SU-DHL-6 (cell line): Measurements from ENCODE around the gene NRIP3.

Experiments
- H2AFZ ChIP-seq: fragments of 200-600 bp; sonication (generic); 2 replicates; pipeline ENCODE4 v1.6.1; 2014; ENCODE audit warnings: low read depth, mild to moderate bottlenecking, moderate library complexity, mixed read lengths, antibody characterized with exemption, low read length; ENCODE audit not compliant: severe bottlenecking
- H3F3A ChIP-seq: fragments of 200-600 bp; shearing (Covaris generic); 2 replicates; pipeline ENCODE4 v1.6.0; 2016; ENCODE audit warnings: antibody characterized with exemption, mild to moderate bottlenecking; ENCODE audit not compliant: insufficient read depth
- H3K27ac ChIP-seq: fragments of 200-600 bp; sonication (generic); 2 replicates; pipeline ENCODE4 v1.5.1; 2016; ENCODE audit warnings: low read depth, mild to moderate bottlenecking, low read length, moderate library complexity, mixed read lengths
- H3K27me3 ChIP-seq: fragments of 200-600 bp; sonication (generic), shearing (Covaris generic); 2 replicates; pipeline ENCODE4 v1.6.0; 2014; ENCODE audit warnings: mild to moderate bottlenecking, low read length
- H3K36me3 ChIP-seq: fragments of 200-600 bp; sonication (generic); 2 replicates; pipeline ENCODE4 v1.6.1; 2014; ENCODE audit warnings: mild to moderate bottlenecking, low read length, mixed read lengths
- H3K4me2 ChIP-seq: fragments of 300-600, 200-600 bp; shearing (Covaris generic), sonication (generic); 2 replicates; pipeline ENCODE4 v1.6.0; 2014; ENCODE audit warnings: low read length, low read depth, mild to moderate bottlenecking; ENCODE audit not compliant: poor library complexity, severe bottlenecking
- H3K4me3 ChIP-seq: fragments of 200-600 bp; sonication (generic); 2 replicates; pipeline ENCODE4 v1.5.1; 2014; ENCODE audit warnings: antibody characterized with exemption, low read length, mild to moderate bottlenecking, mixed read lengths; ENCODE audit not compliant: insufficient read depth, poor library complexity, severe bottlenecking
- H3K79me2 ChIP-seq: fragments of 200-600 bp; sonication (generic); 2 replicates; pipeline ENCODE4 v1.6.1; 2014; ENCODE audit warnings: mild to moderate bottlenecking, low read length, moderate library complexity; ENCODE audit not compliant: insufficient read depth
- H3K9ac ChIP-seq: fragments of 200-600 bp; sonication (generic); 2 replicates; pipeline ENCODE4 v1.7.0; 2014; ENCODE audit warnings: mild to moderate bottlenecking, low read length
- H3K9me2 ChIP-seq: fragments of 200-600 bp; sonication (generic); replicated peaks from 2 replicates; pipeline ENCODE4 v1.6.1; 2014; ENCODE audit warnings: low read length; ENCODE audit not compliant: insufficient read depth
- H3K9me3 ChIP-seq: fragments of 200-600 bp; sonication (generic); 2 replicates; pipeline ENCODE4 v1.6.1; 2014; ENCODE audit warnings: low read length, mixed read lengths; ENCODE audit not compliant: insufficient read depth
- H4K20me1 ChIP-seq: fragments of 200-600 bp; sonication (generic); 2 replicates; pipeline ENCODE4 v1.6.1; 2014; ENCODE audit warnings: low read depth, mild to moderate bottlenecking, antibody characterized with exemption, low read length, moderate library complexity, mixed read lengths
- CTCF ChIP-seq: fragments of 200-600 bp; sonication (generic); IDR thresholded peaks from one replicate; pipeline ENCODE4 v1.5.1; 2017; ENCODE audit warnings: antibody characterized with exemption, mild to moderate bottlenecking, low read length, moderate library complexity; ENCODE audit not compliant: insufficient read depth, poor library complexity, severe bottlenecking
- EZH2phosphoT487 ChIP-seq: fragments of 200-600 bp; sonication (generic), shearing (Covaris generic); conservative IDR thresholded peaks from 2 replicates; pipeline ENCODE4 v1.6.1; 2018; ENCODE audit warnings: mild to moderate bottlenecking, antibody characterized with exemption, low read length, moderate library complexity, mixed read lengths

Gene NRIP3

GRCh38 chr11:8998017-8998416 is 5.8 kb downstream of the NRIP3 start:
- Histone ChIP-seq H3K36me3 (no peaks in the 10 kb centered on the region), H4K20me1 (no peaks in the 10 kb centered on the region), H2AFZ (no peak overlapping the region), H3K27ac (no peak overlapping the region), H3K9me2 (no peaks in the 10 kb centered on the region), H3K9ac (no peak overlapping the region), H3K4me2 (no peak overlapping the region), H3K4me3 (no peak overlapping the region), H3K79me2 (no peaks in the 10 kb centered on the region), H3K9me3 (no peaks in the 10 kb centered on the region), H3K27me3 (no peaks in the 10 kb centered on the region), H3F3A (no peaks in the 10 kb centered on the region)
- TF ChIP-seq CTCF = no peak
- no peak for TF ChIP-seq EZH2phosphoT487

- TF ChIP-seq EZH2phosphoT487 (no peak), CTCF (no peak)
- Histone ChIP-seq H3K27ac (no peak overlapping the region), H3K9me3 (no peaks in the 10 kb centered on the region), H3K9ac (no peak overlapping the region), H3K9me2 (no peaks in the 10 kb centered on the region), H3K4me2 (no peak overlapping the region), H3K4me3 (no peak overlapping the region), H2AFZ (no peak overlapping the region), H3K79me2 (no peaks in the 10 kb centered on the region), H4K20me1 (no peaks in the 10 kb centered on the region), H3K36me3 (no peaks in the 10 kb centered on the region), H3F3A (no peaks in the 10 kb centered on the region), H3K27me3 (no peaks in the 10 kb centered on the region)
Measured at GRCh38 chr11:8997451-8997850, 6.3 kb downstream of the NRIP3 start.

GRCh38 chr11:8989453-8989852 is 14.3 kb downstream of the NRIP3 start:
- no peak overlapping the region for H3K9ac ChIP-seq
- H2AFZ ChIP-seq = no peak overlapping the region

More at GRCh38 chr11:8989453-8989852, 14.3 kb downstream of the NRIP3 start:
- no peaks in the 10 kb centered on the region for H3K79me2 ChIP-seq
- H3K4me2 ChIP-seq = no peak overlapping the region
- H3K9me2 ChIP-seq = no peaks in the 10 kb centered on the region
- TF ChIP-seq EZH2phosphoT487 (no peak), CTCF (no peak)
- H3K36me3 ChIP-seq = no peaks in the 10 kb centered on the region
- no peaks in the 10 kb centered on the region for H3K27me3 ChIP-seq
- H3K9me3 ChIP-seq = no peaks in the 10 kb centered on the region
- no peaks in the 10 kb centered on the region for H4K20me1 ChIP-seq
- H3F3A ChIP-seq = no peaks in the 10 kb centered on the region
- H3K4me3 ChIP-seq = no peak overlapping the region
- H3K27ac ChIP-seq = no peak overlapping the region
